ENCODE measurements around the gene PEMT.

- TF ChIP-seq CTCF (IDR thresholded peaks at IDR 0.05) (no peak), ZFX (IDR thresholded peaks at IDR 0.05; ENCODE audit: borderline replicate concordance) (no peak)
Measured at GRCh38 chr17:17605083-17605728, 13.7 kb upstream of the PEMT start.
